Left cardiac atrium (tissue), 4 donors: ENCODE results near the gene HECTD4. TPM values are rescaled to one million over a fixed set of nuclear protein-coding genes. Genes with fewer than 3 reads are reported as not detected.
"Not testable (repeated sequence)": the region's sequence is repeated elsewhere in the genome, so short reads cannot be mapped to it uniquely, and the experiment has no call there.

Experiments
- ATAC-seq, 2 donors: fragments of 200-7000 bp; cut with Tn5 transposase; one replicate each; pipeline ENCODE4 v1.9.1; 2020; ENCODE audit warnings: mild to moderate bottlenecking in 2 of 2, moderate library complexity in 2 of 2
- DNase-seq: peaks from one replicate; pipeline ENCODE4 v3.0.0-alpha.2; 2020
- intact Hi-C, 2 donors: fragments of 100-400 bp; cut with DNase I; formaldehyde crosslinking; loops; one replicate each; pipeline versions ENCODE4 v1.14.1 to v1.15.1; 2022 to 2023
- total RNA-seq, 2 donors: library from RNA; stranded (reverse); fragmentation: NEBNext Ultra II Directional; extraction: Animal tissue kit (Norgen Biotek cat#: 25700); gene quantifications; one replicate each; pipeline ENCODE4 v1.2.1, GENCODE V29; 2021
- donor health status: DM: no; HTN: yes; CAD: no.
- donor health status: DM: no; HTN: yes; CAD: no; lungs with severe emphysema.
- donor health status: DM: yes; HTN: yes; CAD: no.
- donor health status: Dilated cardiomyopathy.

Gene HECTD4
- total RNA-seq, 2 donors from 2014 or later, result 22.2 to 24.4 TPM

GRCh38 chr12:112370199-112370598 lies 12.0 kb downstream of the HECTD4 start:
- intact Hi-C loops, result loop anchor here in 1 of 2 donors (10.0 kb wide), 1 partner anchor 55 kb away; no protein-coding TSS in a partner anchor
- no peak for ATAC-seq
- no peak for DNase-seq

- peak in 1 of 2 donors; percentile 60 for ATAC-seq
Measured at GRCh38 chr12:112368856-112369255, 13.4 kb downstream of the HECTD4 start.

GRCh38 chr12:112367965-112368364 lies 14.3 kb downstream of the HECTD4 start:
- intact Hi-C loops, result no loop called here
- DNase-seq (no peak), ATAC-seq (no peak)

More at GRCh38 chr12:112368856-112369255, 13.4 kb downstream of the HECTD4 start:
- DNase-seq, result no peak
- intact Hi-C loops, result no loop called here

- ATAC-seq, result no peak
- intact Hi-C loops, result no loop called here
- DNase-seq, result no peak
Measured at GRCh38 chr12:112362310-112362709, 19.9 kb downstream of the HECTD4 start.

GRCh38 chr12:112361271-112361670 lies 21.0 kb downstream of the HECTD4 start:
- intact Hi-C loops, result no loop called here
- no peak for ATAC-seq

GRCh38 chr12:112359290-112359689 lies 22.9 kb downstream of the HECTD4 start:
- ATAC-seq (no peak), DNase-seq (no peak)
- intact Hi-C loops, result no loop called here

More at GRCh38 chr12:112361271-112361670, 21.0 kb downstream of the HECTD4 start:
- DNase-seq, result no peak

GRCh38 chr12:112357214-112357613 lies 25.0 kb downstream of the HECTD4 start:
- DNase-seq (no peak), ATAC-seq (no peak)
- intact Hi-C loops, result no loop called here

GRCh38 chr12:112354399-112354798 lies 27.8 kb downstream of the HECTD4 start:
- ATAC-seq (no peak), DNase-seq (no peak)
- intact Hi-C loops, result no loop called here

- DNase-seq (no peak), ATAC-seq (no peak)
Measured at GRCh38 chr12:112353393-112353792, 28.8 kb downstream of the HECTD4 start.

GRCh38 chr12:112352921-112353320 lies 29.3 kb downstream of the HECTD4 start:
- DNase-seq (no peak), ATAC-seq (no peak)
- intact Hi-C loops, result no loop called here

More at GRCh38 chr12:112353393-112353792, 28.8 kb downstream of the HECTD4 start:
- intact Hi-C loops, result no loop called here

GRCh38 chr12:112350593-112351592 lies 31.3 kb downstream of the HECTD4 start:
- DNase-seq (no peak), ATAC-seq (peak in 1 of 2 donors; percentile 72)
- intact Hi-C loops, result no loop called here

GRCh38 chr12:112349431-112349830 lies 32.8 kb downstream of the HECTD4 start:
- intact Hi-C loops, result no loop called here
- DNase-seq, result no peak
- ATAC-seq, result no peak

GRCh38 chr12:112348926-112349325 lies 33.3 kb downstream of the HECTD4 start:
- DNase-seq, ATAC-seq, intact Hi-C loops: not testable (repeated sequence)

- no peak for ATAC-seq
- intact Hi-C loops, result no loop called here
Measured at GRCh38 chr12:112347581-112347982, 34.6 kb downstream of the HECTD4 start.

GRCh38 chr12:112346194-112346593 lies 36.0 kb downstream of the HECTD4 start:
- intact Hi-C loops, result no loop called here
- no peak for DNase-seq

More at GRCh38 chr12:112347581-112347982, 34.6 kb downstream of the HECTD4 start:
- no peak for DNase-seq

GRCh38 chr12:112344220-112344619 lies 38.0 kb downstream of the HECTD4 start:
- intact Hi-C loops, result no loop called here
- ATAC-seq, result no peak
- DNase-seq, result no peak

More at GRCh38 chr12:112346194-112346593, 36.0 kb downstream of the HECTD4 start:
- ATAC-seq, result no peak

GRCh38 chr12:112342587-112342986 lies 39.6 kb downstream of the HECTD4 start:
- DNase-seq (no peak), ATAC-seq (no peak)
- intact Hi-C loops, result no loop called here

- intact Hi-C loops, result no loop called here
- no peak for DNase-seq
- ATAC-seq, result no peak
Measured at GRCh38 chr12:112341046-112341825, 41.0 kb downstream of the HECTD4 start.

GRCh38 chr12:112340230-112340629 lies 42.0 kb downstream of the HECTD4 start:
- no peak for ATAC-seq
- DNase-seq, result no peak
- intact Hi-C loops, result no loop called here

- DNase-seq, intact Hi-C loops, ATAC-seq: not testable (repeated sequence)
Measured at GRCh38 chr12:112334999-112335398, 47.2 kb downstream of the HECTD4 start.
